Kidney capillary endothelial cell (primary cell): Measurements from ENCODE around the gene PLXND1.

Source experiments
- DNase-seq: peaks from one replicate; pipeline ENCODE4 v3.0.0-alpha.2; 2018; ENCODE audit warnings: low spot score

The PLXND1 gene

GRCh38 chr3:129602730-129603560 lies 3.5 kb downstream of the PLXND1 start:
- no peak for DNase-seq

DNA sequence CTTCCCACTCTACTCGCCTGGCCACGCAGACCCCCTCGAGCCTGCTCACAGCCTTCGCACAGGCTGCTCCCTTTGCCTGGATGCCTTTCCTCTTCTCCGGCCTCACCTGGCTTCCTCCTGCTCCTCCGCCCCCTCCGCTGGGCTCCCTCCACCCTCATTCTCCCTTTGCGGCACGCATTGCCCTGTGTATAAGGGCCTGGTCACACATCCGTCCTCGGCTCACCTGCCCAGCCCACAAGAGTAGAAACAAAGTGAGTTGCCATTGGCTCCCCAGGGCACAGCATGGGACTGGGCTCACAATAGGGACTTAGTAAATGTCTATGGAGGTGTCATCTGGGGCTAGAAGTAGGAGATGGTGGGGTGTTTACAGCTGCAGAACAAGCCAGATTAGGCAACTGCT lies 4.2 kb downstream of the PLXND1 start:
- DNase-seq, result no peak

GRCh38 chr3:129601713-129602112 lies 4.8 kb downstream of the PLXND1 start:
- no peak for DNase-seq

GRCh38 chr3:129600348-129600747 lies 6.1 kb downstream of the PLXND1 start:
- no peak for DNase-seq

DNA sequence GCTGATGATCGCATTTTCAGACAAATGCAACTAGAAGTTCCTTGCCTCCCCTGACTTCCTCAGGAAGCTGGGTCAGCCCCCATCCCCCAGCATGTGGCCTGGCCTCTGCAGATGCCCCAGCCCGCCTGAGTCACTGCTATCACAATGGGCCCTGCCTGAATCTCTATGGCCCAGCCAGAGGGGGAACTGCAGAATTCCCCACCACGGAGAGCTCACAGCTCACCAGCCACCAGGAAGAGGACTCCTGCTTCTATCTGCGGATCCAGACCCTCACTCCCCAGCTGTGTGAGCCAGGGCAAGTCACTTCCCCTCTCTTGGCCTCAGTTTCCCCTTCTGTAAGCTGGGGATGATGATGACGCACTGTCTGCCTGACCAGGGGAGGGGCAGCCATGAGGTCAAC lies 6.9 kb downstream of the PLXND1 start:
- peak; percentile 97 for DNase-seq

DNA sequence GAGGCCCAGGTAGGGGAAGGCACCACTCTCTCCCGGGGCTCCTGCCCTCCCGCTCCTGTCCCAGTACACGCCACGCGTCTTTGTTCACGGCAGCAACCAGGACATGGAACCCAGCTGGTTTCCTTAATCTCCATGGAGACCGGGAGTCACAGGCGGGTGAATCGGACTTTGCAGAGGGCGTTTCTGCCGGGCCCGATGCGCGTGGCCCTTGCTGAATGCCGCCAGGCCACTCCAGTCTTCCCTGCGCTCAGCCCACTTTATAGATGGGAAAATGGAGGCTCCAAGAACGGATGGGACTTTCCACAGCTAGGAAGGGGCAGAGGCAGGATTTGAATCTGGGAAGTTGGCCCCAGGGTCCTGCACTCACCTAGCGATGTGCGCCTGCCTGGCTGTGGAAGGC lies 7.4 kb downstream of the PLXND1 start:
- no peak for DNase-seq

- DNase-seq, result no peak
Measured at GRCh38 chr3:129598484-129598883, 8.0 kb downstream of the PLXND1 start.

DNA sequence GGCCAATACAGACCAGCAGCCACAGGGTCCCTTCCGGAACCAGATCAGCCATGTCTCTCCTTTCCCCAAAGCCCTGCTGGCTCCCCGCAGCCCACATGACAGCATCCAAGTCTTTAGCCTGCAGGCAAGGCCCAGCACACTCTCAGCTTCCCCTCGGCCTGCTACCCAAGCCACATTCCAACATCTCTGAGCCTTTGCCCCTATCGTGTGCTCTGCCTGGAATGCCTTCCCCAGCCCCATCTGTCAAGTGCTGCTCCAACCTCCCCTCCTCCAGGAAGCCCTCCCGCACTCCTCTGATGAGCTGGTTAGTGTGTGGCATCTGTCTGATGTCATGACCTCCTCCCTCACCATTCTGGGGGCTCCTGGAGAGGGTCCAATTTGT lies 8.5 kb downstream of the PLXND1 start:
- DNase-seq, result no peak

DNA sequence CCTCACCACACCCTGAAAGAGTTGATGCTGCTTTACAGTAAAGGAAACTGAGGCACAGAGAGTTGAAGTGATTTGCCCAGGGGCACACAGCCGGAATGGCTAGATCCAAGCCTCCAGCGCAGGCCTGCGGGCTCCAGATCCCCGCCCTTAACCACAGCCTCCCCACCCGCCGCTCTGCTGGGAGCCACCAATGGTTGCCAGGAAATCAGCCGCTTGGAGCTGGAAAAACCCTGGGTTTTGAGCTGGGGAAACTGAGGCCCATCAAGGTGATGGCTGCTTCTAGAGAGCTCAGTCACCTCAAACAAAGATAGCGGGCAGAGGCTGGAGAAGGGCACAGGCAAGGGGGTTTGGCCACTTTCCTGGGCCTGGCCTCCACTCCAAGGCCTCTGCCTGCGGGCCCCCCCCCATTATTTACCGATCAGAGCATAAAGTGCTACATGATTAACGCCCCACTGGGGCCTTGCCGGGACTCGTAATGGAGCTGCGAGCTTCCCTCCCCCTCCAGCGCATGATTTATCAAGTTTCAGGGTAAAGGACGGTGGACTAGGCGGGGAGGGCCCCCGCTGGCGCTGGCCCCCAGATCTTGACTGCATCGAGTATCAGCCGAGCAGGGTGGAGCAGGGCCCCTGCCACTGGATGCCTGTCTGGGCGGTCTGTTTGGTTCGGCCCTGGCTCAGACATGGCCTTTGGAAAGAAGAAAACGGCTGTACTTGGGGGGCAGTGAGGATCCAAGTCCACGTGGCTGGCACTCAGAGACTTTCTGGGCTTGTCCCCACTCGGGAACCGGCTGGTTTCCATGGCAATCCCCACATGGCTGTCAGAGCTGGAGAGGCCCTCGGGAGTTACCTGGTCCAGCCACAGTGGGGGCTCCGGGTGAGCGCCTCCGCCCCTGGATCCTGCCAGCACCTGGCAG lies 9.1 kb downstream of the PLXND1 start:
- no peak for DNase-seq

- peak; percentile 94 for DNase-seq
Measured at GRCh38 chr3:129596194-129597086, 10.0 kb downstream of the PLXND1 start.

DNA sequence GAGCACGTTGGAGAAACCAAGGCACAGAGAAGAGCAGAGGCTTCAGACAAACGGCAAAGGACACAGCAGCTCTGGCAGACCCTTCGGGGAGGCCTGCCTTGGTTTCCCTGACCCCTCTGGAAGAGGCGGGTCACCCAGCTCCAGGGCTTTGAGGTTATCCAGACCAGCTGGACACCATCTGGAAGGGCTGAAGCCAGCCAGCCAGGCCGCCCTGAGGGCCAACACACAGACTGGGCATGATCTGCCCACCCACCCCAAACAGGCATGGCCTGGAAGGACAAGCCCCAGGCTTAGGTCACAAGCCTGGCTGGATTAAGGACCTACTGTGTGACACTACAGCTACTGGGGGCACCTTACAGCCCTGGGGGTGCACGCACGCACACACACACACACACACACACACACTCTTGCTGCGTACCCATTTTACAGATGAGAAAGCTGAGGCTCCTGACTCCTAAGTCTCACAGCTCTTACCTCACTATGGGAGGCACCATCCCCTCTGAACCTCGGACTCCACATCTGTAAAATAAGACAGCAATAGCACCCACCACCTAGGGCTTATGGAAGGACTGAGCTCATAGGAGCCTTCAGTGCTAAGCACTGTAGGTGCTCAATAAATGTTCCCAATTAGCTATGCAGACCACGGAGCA lies 10.8 kb downstream of the PLXND1 start:
- no peak for DNase-seq

GRCh38 chr3:129594907-129595390 lies 11.5 kb downstream of the PLXND1 start:
- no peak for DNase-seq

GRCh38 chr3:129594409-129594808 lies 12.1 kb downstream of the PLXND1 start:
- no peak for DNase-seq

- no peak for DNase-seq
Measured at GRCh38 chr3:129593595-129594339, 12.7 kb downstream of the PLXND1 start.

DNA sequence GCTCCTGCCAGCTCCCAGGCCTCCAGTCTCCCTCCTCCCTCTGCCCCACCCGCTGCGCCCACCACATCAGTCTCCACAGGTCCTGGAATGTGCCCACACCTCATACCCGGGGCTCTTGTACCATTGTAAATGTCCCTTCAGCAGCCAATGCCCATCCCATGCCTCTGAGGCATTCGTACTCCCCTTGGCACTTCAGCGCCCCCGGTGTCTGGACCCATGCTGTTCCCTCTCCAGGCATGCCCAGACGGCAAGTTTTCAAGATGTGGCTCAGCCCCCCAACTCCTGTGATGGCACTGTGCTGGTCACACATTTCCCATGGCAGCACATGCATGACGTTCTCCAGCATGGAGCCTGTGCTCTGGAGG lies 13.3 kb downstream of the PLXND1 start:
- DNase-seq, result no peak

GRCh38 chr3:129592381-129593131 lies 13.9 kb downstream of the PLXND1 start:
- no peak for DNase-seq

- no peak for DNase-seq
Measured at GRCh38 chr3:129591932-129592331, 14.5 kb downstream of the PLXND1 start.

DNA sequence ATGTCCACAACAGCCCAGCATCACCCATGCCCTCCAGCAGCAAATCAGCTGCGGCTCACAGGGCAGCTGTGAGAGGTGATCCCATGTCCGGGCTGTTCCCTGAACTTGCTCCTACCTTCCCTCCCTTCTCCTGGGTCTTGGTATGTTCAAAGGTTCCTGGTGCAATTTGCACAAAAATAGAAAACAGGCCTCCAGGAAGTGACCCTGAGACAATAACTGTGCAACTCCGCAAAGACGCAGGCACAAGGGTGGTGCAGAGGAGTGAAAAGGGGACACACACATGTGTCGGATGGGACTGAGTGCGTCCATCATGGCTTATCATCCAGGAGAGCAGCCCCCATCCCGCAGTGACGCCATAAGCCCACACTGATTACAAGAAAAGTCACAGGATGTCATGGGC lies 16.3 kb downstream of the PLXND1 start:
- DNase-seq, result no peak

- no peak for DNase-seq
Measured at GRCh38 chr3:129587566-129588210, 18.8 kb downstream of the PLXND1 start.
